Breast epithelium (tissue), 4 donors: ENCODE results near the gene PROZ. TPM values are rescaled to one million over a fixed set of nuclear protein-coding genes. Genes with fewer than 3 reads are reported as not detected.

Source experiments
- DNase-seq, 2 donors: peaks; one replicate each; pipeline ENCODE4 v3.0.0-alpha.2; 2019; ENCODE audit warnings: low spot score in 2 of 2
- H3K27ac ChIP-seq, 2 donors: fragments of 200-600 bp; sonication (generic) in 1 of 2; one replicate each; pipeline ENCODE4 v1.5.1; 2016 to 2019; ENCODE audit warnings: mild to moderate bottlenecking in 1 of 2
- H3K27me3 ChIP-seq, 2 donors: fragments of 200-600 bp; sonication (generic) in 1 of 2; one replicate each; pipeline versions ENCODE4 v1.5.1 to v1.6.0; 2017 to 2019; ENCODE audit warnings: control low read depth in 1 of 2, mild to moderate bottlenecking in 1 of 2
- H3K36me3 ChIP-seq: fragments of 200-600 bp; one replicate; pipeline ENCODE4 v1.5.1; 2019
- H3K4me1 ChIP-seq, 2 donors: fragments of 200-600 bp; sonication (generic); one replicate each; pipeline ENCODE4 v1.5.1; 2016 to 2019; ENCODE audit warnings: control low read depth in 1 of 2
- H3K4me3 ChIP-seq, 3 donors: fragments of 200-600 bp; sonication (generic); 1 replicate in 2 of 3; 2 replicates in 1 of 3; pipeline ENCODE4 v1.5.1; 2016 to 2019; ENCODE audit warnings: mild to moderate bottlenecking in 3 of 3, moderate library complexity in 2 of 3
- H3K9me3 ChIP-seq, 2 donors: fragments of 200-600 bp; sonication (generic) in 1 of 2; one replicate each; pipeline ENCODE4 v1.5.1; 2016 to 2019; ENCODE audit warnings: control low read depth in 1 of 2
- CTCF ChIP-seq, 3 donors: fragments of 450-650 bp; IDR thresholded peaks; one replicate each; pipeline ENCODE4 v1.5.1; 2016 to 2017; ENCODE audit warnings: antibody characterized with exemption in 3 of 3, mild to moderate bottlenecking in 3 of 3, moderate library complexity in 3 of 3
- POLR2A ChIP-seq: fragments of 450-650 bp; IDR thresholded peaks from one replicate; pipeline ENCODE4 v1.6.1; 2016; ENCODE audit warnings: antibody characterized with exemption, mild to moderate bottlenecking, moderate library complexity
- POLR2AphosphoS5 ChIP-seq, 3 donors: sonication (generic); formaldehyde crosslinking; IDR thresholded peaks; one replicate each; pipeline ENCODE4 v1.6.1; 2017; ENCODE audit warnings: antibody characterized with exemption in 3 of 3
- intact Hi-C: fragments of 100-400 bp; cut with DNase I; formaldehyde crosslinking; loops from one replicate; pipeline ENCODE4 v1.15.1; 2023; ENCODE audit warnings: low total_unique reads
- total RNA-seq, 3 donors: library from RNA; depleted of rRNA; stranded (reverse); fragments of >200 nt; gene quantifications; one replicate each; pipeline ENCODE4 v1.1.0, GENCODE V29; 2016

The PROZ gene
- total RNA-seq, 3 donors from 2014 or later = not detected

- TF ChIP-seq CTCF (IDR thresholded peaks at IDR 0.05) (no peak), POLR2AphosphoS5 (IDR thresholded peaks at IDR 0.05) (no peak), POLR2A (no peak)
- H3K9me3 ChIP-seq = no peaks in the 10 kb centered on the region
- H3K27me3 ChIP-seq = no peaks in the 10 kb centered on the region
- H3K27ac ChIP-seq = no peak overlapping the region
- H3K36me3 ChIP-seq = peaks cover 19% of the 10 kb centered on the region
- DNase-seq = no peak
- intact Hi-C loops = no loop called here
- H3K4me3 ChIP-seq = no peak overlapping the region
- no peaks in the 10 kb centered on the region for H3K4me1 ChIP-seq
Observed at GRCh38 chr13:113176280-113176679, 17.8 kb downstream of the PROZ start.

GRCh38 chr13:113176822-113177221 lies 18.4 kb downstream of the PROZ start:
- Histone ChIP-seq H3K4me3 (no peak overlapping the region), H3K9me3 (no peaks in the 10 kb centered on the region), H3K27ac (no peak overlapping the region), H3K4me1 (no peaks in the 10 kb centered on the region), H3K27me3 (no peaks in the 10 kb centered on the region), H3K36me3 (peaks cover 19% of the 10 kb centered on the region)
- DNase-seq = no peak
- TF ChIP-seq POLR2A (no peak), POLR2AphosphoS5 (IDR thresholded peaks at IDR 0.05) (no peak), CTCF (IDR thresholded peaks at IDR 0.05) (no peak)
- intact Hi-C loops = no loop called here

GRCh38 chr13:113178070-113178895 lies 19.8 kb downstream of the PROZ start:
- H3K27ac ChIP-seq = no peak overlapping the region
- peaks cover 19% of the 10 kb centered on the region for H3K36me3 ChIP-seq
- no peaks in the 10 kb centered on the region for H3K9me3 ChIP-seq
- intact Hi-C loops = no loop called here
- H3K4me3 ChIP-seq = no peak overlapping the region
- H3K4me1 ChIP-seq = no peaks in the 10 kb centered on the region
- TF ChIP-seq CTCF (IDR thresholded peaks at IDR 0.05) (no peak), POLR2A (no peak), POLR2AphosphoS5 (IDR thresholded peaks at IDR 0.05) (no peak)
- H3K27me3 ChIP-seq = no peaks in the 10 kb centered on the region
- no peak for DNase-seq

GRCh38 chr13:113178896-113179167 lies 20.4 kb downstream of the PROZ start:
- Histone ChIP-seq H3K9me3 (no peaks in the 10 kb centered on the region), H3K36me3 (peaks cover 19% of the 10 kb centered on the region), H3K27ac (no peak overlapping the region)

More at GRCh38 chr13:113178896-113179167, 20.4 kb downstream of the PROZ start:
- no peaks in the 10 kb centered on the region for H3K4me1 ChIP-seq
- TF ChIP-seq CTCF (IDR thresholded peaks at IDR 0.05) = no peak
- no peak for TF ChIP-seq POLR2A
- TF ChIP-seq POLR2AphosphoS5 (IDR thresholded peaks at IDR 0.05) = no peak
- intact Hi-C loops = no loop called here
- DNase-seq = no peak
- H3K4me3 ChIP-seq = no peak overlapping the region
- H3K27me3 ChIP-seq = no peaks in the 10 kb centered on the region
